HG03095 (cell line): ENCODE results near the gene OR4E1.
"Not testable (repeated sequence)": the region's sequence is repeated elsewhere in the genome, so short reads cannot be mapped to it uniquely, and the experiment has no call there.

ENCODE experiments used
- ATAC-seq: cut with Tn5 transposase; IDR thresholded peaks from one replicate; pipeline ENCODE4 v1.9.1; 2021; ENCODE audit warnings: moderate library complexity; ENCODE audit not compliant: unreplicated experiment

The OR4E1 gene

GRCh38 chr14:21673718-21674117 lies at the start of gene OR4E1:
Gene OR4E1, minus strand, starts transcription at chr14:21673818. Its CDS starts 2,883 bp downstream, at chr14:21670935.
- no peak for ATAC-seq

GRCh38 chr14:21721504-21721903 lies 47.9 kb upstream of the OR4E1 start:
- ATAC-seq: no peak

GRCh38 chr14:21719841-21720240 lies 46.2 kb upstream of the OR4E1 start:
- ATAC-seq: no peak

GRCh38 chr14:21714318-21714929 lies 40.8 kb upstream of the OR4E1 start:
- no peak for ATAC-seq

GRCh38 chr14:21712036-21712435 lies 38.4 kb upstream of the OR4E1 start:
- no peak for ATAC-seq

GRCh38 chr14:21711360-21711961 lies 37.8 kb upstream of the OR4E1 start:
- no peak for ATAC-seq

- no peak for ATAC-seq
These were observed 30.7 kb upstream of the OR4E1 start for GRCh38 chr14:21704338-21704737.

- no peak for ATAC-seq
These were observed 30.0 kb upstream of the OR4E1 start for GRCh38 chr14:21703357-21704326.

GRCh38 chr14:21702316-21702715 lies 28.7 kb upstream of the OR4E1 start:
- ATAC-seq: no peak

GRCh38 chr14:21699551-21699950 lies 25.9 kb upstream of the OR4E1 start:
- ATAC-seq: no peak

GRCh38 chr14:21698538-21698937 lies 24.9 kb upstream of the OR4E1 start:
- not testable (repeated sequence) for ATAC-seq

GRCh38 chr14:21697662-21698061 lies 24.0 kb upstream of the OR4E1 start:
- ATAC-seq: not testable (repeated sequence)

GRCh38 chr14:21694425-21694824 lies 20.8 kb upstream of the OR4E1 start:
- ATAC-seq: no peak

GRCh38 chr14:21686468-21686867 lies 12.8 kb upstream of the OR4E1 start:
- no peak for ATAC-seq

GRCh38 chr14:21680072-21680471 lies 6.5 kb upstream of the OR4E1 start:
- ATAC-seq: no peak

GRCh38 chr14:21675566-21675965 lies 1.9 kb upstream of the OR4E1 start:
- no peak for ATAC-seq

GRCh38 chr14:21672116-21672515 lies 1.5 kb downstream of the OR4E1 start:
- no peak for ATAC-seq

GRCh38 chr14:21671371-21671770 lies 2.2 kb downstream of the OR4E1 start:
- ATAC-seq: no peak

- ATAC-seq: no peak
These were observed 4.3 kb downstream of the OR4E1 start for GRCh38 chr14:21669284-21669683.

- no peak for ATAC-seq
These were observed 5.2 kb downstream of the OR4E1 start for GRCh38 chr14:21668377-21668776.

- no peak for ATAC-seq
These were observed 16.6 kb downstream of the OR4E1 start for GRCh38 chr14:21656980-21657379.

GRCh38 chr14:21654215-21654614 lies 19.4 kb downstream of the OR4E1 start:
- ATAC-seq: no peak
